ENCODE results near the gene FBL. TPM values are rescaled to one million over a fixed set of nuclear protein-coding genes. Genes with fewer than 3 reads are reported as not detected.

Gene FBL
- total RNA-seq, 1 experiment from 2014 or later, result 4,927 TPM

GRCh38 chr19:39818626-39819097, 27.5 kb downstream of the FBL start:
- Histone ChIP-seq H3K4me1 (ENCODE audit: control insufficient read depth, insufficient read depth, low read length) (peaks cover 4% of the 10 kb centered on the region), H3K4me3 (ENCODE audit: low read depth in 2 of 2, low read length in 2 of 2) (no peak overlapping the region), H3K27me3 (ENCODE audit: control insufficient read depth, insufficient read depth, low read length) (no peaks in the 10 kb centered on the region), H3K9me3 (ENCODE audit: control insufficient read depth, insufficient read depth, low read depth, low read length) (no peaks in the 10 kb centered on the region; the same call in 1 of the 2 replicates), H3K27ac (ENCODE audit: low read length) (no peak overlapping the region), H3K36me3 (ENCODE audit: control insufficient read depth, insufficient read depth, low read length) (no peaks in the 10 kb centered on the region)
- in situ Hi-C loops (cut with HindIII; ENCODE audit: low pct_unique_long_range_greater_than_20kb, low sequenced_read_pairs) (no loop called here), intact Hi-C loops (cut with micrococcal nuclease; ENCODE audit: unreplicated experiment) (no loop called here)
- TF ChIP-seq SIN3A (IDR thresholded peaks at IDR 0.05; ENCODE audit: borderline replicate concordance, insufficient read depth, low read depth, low read length) (no peak), TCF7L2 (IDR thresholded peaks at IDR 0.05; ENCODE audit: low read depth, low read length) (no peak), REST (IDR thresholded peaks at IDR 0.05; ENCODE audit: insufficient read depth in 1 of 2, low read depth in 2 of 2, low read length in 1 of 2) (no peak), CTCF (IDR thresholded peaks at IDR 0.05) (no peak), POLR2AphosphoS5 (IDR thresholded peaks at IDR 0.05; ENCODE audit: low read depth, low read length) (no peak)
- 0 out of 2 replicates have a peak, but pooled peaks have one; percentile 0 for ATAC-seq
- no TSS peak for BruUV-seq (replicated peaks)
- ChIA-PET CTCF (interaction anchor here (0.5 to 3.2 kb wide), 6 partner anchors 13 to 487 kb away, joined by 3 to 24 read pairs (median 3); partner anchors contain the start of gene DYRK1B), POLR2A (interaction anchor here (0.6 to 2.1 kb wide), 6 partner anchors 15 to 383 kb away, joined by 3 to 16 read pairs (median 5); partner anchors contain the start of genes DYRK1B, FBL and RPS16)
- no peak for DNase-seq (ENCODE audit: low read depth, low spot score)

- H3K36me3 ChIP-seq (ENCODE audit: control insufficient read depth, insufficient read depth, low read length), result no peaks in the 10 kb centered on the region
- TF ChIP-seq REST (IDR thresholded peaks at IDR 0.05; ENCODE audit: insufficient read depth in 1 of 2, low read depth in 2 of 2, low read length in 1 of 2), result no peak
- TF ChIP-seq TCF7L2 (IDR thresholded peaks at IDR 0.05; ENCODE audit: low read depth, low read length), result no peak
- no peak for TF ChIP-seq CTCF (IDR thresholded peaks at IDR 0.05)
- TF ChIP-seq SIN3A (IDR thresholded peaks at IDR 0.05; ENCODE audit: borderline replicate concordance, insufficient read depth, low read depth, low read length), result no peak
- TF ChIP-seq POLR2AphosphoS5 (IDR thresholded peaks at IDR 0.05; ENCODE audit: low read depth, low read length), result no peak
- H3K4me1 ChIP-seq (ENCODE audit: control insufficient read depth, insufficient read depth, low read length), result no peaks in the 10 kb centered on the region
- CTCF ChIA-PET, result interaction anchor here (0.6 to 3.2 kb wide), 4 partner anchors 13 to 266 kb away, joined by 3 to 24 read pairs (median 12); no protein-coding TSS in a partner anchor
- intact Hi-C loops (cut with micrococcal nuclease; ENCODE audit: unreplicated experiment) (no loop called here), in situ Hi-C loops (cut with HindIII; ENCODE audit: low pct_unique_long_range_greater_than_20kb, low sequenced_read_pairs) (no loop called here)
- H3K4me3 ChIP-seq (ENCODE audit: low read depth in 2 of 2, low read length in 2 of 2), result no peak overlapping the region
- POLR2A ChIA-PET, result interaction anchor here (0.6 to 2.1 kb wide), 4 partner anchors 16 to 383 kb away, joined by 3 to 16 read pairs (median 6); partner anchors contain the start of genes DYRK1B and FBL
- H3K27ac ChIP-seq (ENCODE audit: low read length), result no peak overlapping the region
- no peaks in the 10 kb centered on the region; the same call in 1 of the 2 replicates for H3K9me3 ChIP-seq (ENCODE audit: control insufficient read depth, insufficient read depth, low read depth, low read length)
- ATAC-seq, result peak; percentile 1
- H3K27me3 ChIP-seq (ENCODE audit: control insufficient read depth, insufficient read depth, low read length), result no peaks in the 10 kb centered on the region
- DNase-seq (ENCODE audit: low read depth, low spot score), result no peak
- BruUV-seq (replicated peaks), result no TSS peak
Observed at GRCh38 chr19:39817888-39818561, 28.2 kb downstream of the FBL start.

Data from Panc1 (cell line).